Globus pallidus (tissue), 1 donor: Measurements from ENCODE around the gene PAX7.
"Not testable (repeated sequence)": the region's sequence is repeated elsewhere in the genome, so short reads cannot be mapped to it uniquely, and the experiment has no call there.

Experiments used
- DNase-seq: peaks from one replicate; pipeline ENCODE4 v3.0.0-alpha.2; 2015; ENCODE audit warnings: low spot score

Gene PAX7

GRCh38 chr1:18630511-18631495 lies at the start of gene PAX7:
TSS of gene PAX7 (plus strand) at chr1:18630846. CDS start at chr1:18631604, 758 bp downstream.
- no peak for DNase-seq

GRCh38 chr1:18581420-18581880 lies 49.2 kb upstream of the PAX7 start:
- no peak for DNase-seq

GRCh38 chr1:18582890-18583289 lies 47.8 kb upstream of the PAX7 start:
- no peak for DNase-seq

GRCh38 chr1:18583326-18583941 lies 47.2 kb upstream of the PAX7 start:
- DNase-seq: no peak

GRCh38 chr1:18586016-18586415 lies 44.6 kb upstream of the PAX7 start:
- DNase-seq: not testable (repeated sequence)

GRCh38 chr1:18588093-18588492 lies 42.6 kb upstream of the PAX7 start:
- no peak for DNase-seq

- DNase-seq: no peak
Measured at GRCh38 chr1:18592368-18592767, 38.3 kb upstream of the PAX7 start.

GRCh38 chr1:18597160-18598042 lies 33.2 kb upstream of the PAX7 start:
- no peak for DNase-seq

GRCh38 chr1:18599086-18599485 lies 31.6 kb upstream of the PAX7 start:
- no peak for DNase-seq

- no peak for DNase-seq
Measured at GRCh38 chr1:18599704-18600103, 30.9 kb upstream of the PAX7 start.

GRCh38 chr1:18602533-18603211 lies 28.0 kb upstream of the PAX7 start:
- no peak for DNase-seq

GRCh38 chr1:18603212-18603852 lies 27.3 kb upstream of the PAX7 start:
- no peak for DNase-seq

- no peak for DNase-seq
Measured at GRCh38 chr1:18606443-18607288, 24.0 kb upstream of the PAX7 start.

GRCh38 chr1:18607289-18607760 lies 23.3 kb upstream of the PAX7 start:
- DNase-seq: no peak

- DNase-seq: no peak
Measured at GRCh38 chr1:18608534-18608933, 22.1 kb upstream of the PAX7 start.

- no peak for DNase-seq
Measured at GRCh38 chr1:18611311-18611710, 19.3 kb upstream of the PAX7 start.

- DNase-seq: no peak
Measured at GRCh38 chr1:18612073-18612472, 18.6 kb upstream of the PAX7 start.

GRCh38 chr1:18614069-18614735 lies 16.4 kb upstream of the PAX7 start:
- DNase-seq: no peak
